ENCODE measurements around the gene DAGLA.

DNA sequence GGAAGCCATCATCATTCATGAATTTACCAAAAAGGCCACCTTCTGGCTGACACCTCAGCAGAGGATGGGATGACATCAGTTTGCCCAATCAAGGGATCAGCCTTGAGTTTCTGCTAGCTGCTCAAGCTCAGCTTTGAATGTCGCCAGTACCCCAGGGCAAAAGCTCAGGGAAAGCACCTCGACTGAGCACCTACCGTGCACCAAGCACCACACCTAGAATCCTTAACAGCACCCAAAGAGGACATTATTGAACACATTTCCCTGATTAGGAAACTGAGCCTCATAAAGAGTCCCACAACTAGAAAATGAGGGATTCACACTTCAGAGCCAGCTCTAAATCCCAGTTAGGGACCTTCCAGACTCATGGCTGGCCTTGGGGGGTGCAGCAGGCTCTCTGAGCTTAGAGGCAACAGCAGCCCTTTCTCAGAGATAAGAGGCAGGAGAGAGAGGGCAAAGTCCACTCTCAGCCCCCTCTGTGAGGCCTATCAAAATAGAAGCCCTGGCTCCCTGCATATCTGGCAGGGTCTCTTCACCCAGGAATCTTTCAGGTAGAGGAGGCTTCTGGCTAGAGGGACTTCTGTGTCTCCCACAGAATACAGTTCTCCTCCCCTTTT, 13.4 kb upstream of the DAGLA start:
- no peak for TF ChIP-seq POLR2AphosphoS5 (IDR thresholded peaks at IDR 0.05)
- TF ChIP-seq, protein P1, sequence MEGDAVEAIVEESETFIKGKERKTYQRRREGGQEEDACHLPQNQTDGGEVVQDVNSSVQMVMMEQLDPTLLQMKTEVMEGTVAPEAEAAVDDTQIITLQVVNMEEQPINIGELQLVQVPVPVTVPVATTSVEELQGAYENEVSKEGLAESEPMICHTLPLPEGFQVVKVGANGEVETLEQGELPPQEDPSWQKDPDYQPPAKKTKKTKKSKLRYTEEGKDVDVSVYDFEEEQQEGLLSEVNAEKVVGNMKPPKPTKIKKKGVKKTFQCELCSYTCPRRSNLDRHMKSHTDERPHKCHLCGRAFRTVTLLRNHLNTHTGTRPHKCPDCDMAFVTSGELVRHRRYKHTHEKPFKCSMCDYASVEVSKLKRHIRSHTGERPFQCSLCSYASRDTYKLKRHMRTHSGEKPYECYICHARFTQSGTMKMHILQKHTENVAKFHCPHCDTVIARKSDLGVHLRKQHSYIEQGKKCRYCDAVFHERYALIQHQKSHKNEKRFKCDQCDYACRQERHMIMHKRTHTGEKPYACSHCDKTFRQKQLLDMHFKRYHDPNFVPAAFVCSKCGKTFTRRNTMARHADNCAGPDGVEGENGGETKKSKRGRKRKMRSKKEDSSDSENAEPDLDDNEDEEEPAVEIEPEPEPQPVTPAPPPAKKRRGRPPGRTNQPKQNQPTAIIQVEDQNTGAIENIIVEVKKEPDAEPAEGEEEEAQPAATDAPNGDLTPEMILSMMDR (IDR thresholded peaks at IDR 0.05): no peak

Measured in gastroesophageal sphincter (tissue), 3 donors.